Limb (tissue), 2 donors: ENCODE data around the gene ZNF343.
"Not testable (repeated sequence)": the region's sequence is repeated elsewhere in the genome, so short reads cannot be mapped to it uniquely, and the experiment has no call there.

ENCODE experiments used
- DNase-seq, 2 donors: peaks; one replicate each; pipeline ENCODE4 v3.0.0-alpha.2; 2016; ENCODE audit errors: extremely low spot score in 2 of 2

Gene ZNF343

DNA sequence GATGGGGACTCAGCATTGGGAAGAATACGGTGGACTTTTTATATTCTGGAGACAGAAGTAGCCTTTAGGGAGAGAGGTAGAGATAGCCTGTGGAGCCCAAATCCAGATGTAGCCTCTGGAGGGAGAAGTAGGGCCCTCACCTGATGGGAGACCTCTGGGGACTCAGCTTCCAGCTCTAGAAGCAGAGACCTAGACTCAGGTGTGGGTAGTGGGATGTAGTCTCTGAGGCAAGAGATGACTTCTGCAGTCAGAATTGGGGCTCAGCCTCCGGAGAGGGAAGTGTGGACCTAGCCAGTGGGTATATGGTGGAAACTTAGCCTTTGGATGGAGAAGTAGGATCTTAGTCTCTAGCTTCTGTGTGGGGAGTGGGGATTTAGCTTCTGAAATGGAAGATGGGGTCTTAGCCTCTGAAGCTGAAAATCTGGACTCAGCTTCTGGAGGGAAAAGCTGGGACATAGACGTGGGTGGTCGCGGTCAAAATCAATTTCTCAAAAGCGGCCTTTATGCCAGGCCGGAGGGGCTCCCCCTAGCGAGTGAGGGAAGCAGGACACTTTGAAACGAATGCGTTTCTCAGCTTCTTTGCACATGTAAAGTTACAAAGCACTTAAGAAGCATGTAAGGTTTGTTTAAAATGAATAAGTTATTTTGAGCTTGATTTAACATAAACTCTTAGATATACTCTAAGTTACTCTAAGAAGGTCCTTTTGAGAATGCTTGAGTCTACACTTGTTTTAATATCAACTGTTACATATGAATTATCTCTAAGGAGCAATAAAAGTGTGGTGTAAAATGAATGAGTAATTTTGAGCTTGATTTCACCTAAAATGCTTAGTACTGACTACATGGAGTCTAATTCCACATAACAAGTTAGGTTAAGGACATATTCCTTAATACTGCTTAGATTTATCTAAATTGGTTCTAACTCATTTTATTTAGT, 12.9 kb upstream of the ZNF343 start:
- peak; percentile 22 to 58 for DNase-seq

GRCh38 chr20:2520617-2521016, 11.9 kb upstream of the ZNF343 start:
- DNase-seq: no peak

- no peak for DNase-seq
Measured at GRCh38 chr20:2519115-2519809, 10.5 kb upstream of the ZNF343 start.

- no peak for DNase-seq
Measured at GRCh38 chr20:2518558-2518957, 9.8 kb upstream of the ZNF343 start.

DNA sequence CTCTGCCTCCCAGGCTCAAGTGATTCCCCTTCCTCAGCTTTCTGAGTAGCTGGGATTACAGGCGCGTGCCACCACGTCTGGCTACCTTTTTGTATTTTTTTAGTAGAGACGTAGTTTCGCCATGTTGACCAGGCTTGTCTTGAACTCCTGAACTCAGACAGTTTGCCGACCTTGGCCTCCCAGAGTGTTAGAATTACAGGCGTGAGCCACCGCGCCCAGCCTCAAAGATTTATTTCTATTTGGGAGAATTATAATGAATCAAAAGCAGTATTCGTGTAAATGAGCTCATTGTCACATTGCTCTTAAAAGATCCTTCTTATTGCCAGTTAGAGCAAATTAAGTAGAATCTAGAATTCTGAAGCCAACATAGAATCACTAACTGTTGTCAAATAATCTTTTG, 9.4 kb upstream of the ZNF343 start:
- no peak for DNase-seq

DNA sequence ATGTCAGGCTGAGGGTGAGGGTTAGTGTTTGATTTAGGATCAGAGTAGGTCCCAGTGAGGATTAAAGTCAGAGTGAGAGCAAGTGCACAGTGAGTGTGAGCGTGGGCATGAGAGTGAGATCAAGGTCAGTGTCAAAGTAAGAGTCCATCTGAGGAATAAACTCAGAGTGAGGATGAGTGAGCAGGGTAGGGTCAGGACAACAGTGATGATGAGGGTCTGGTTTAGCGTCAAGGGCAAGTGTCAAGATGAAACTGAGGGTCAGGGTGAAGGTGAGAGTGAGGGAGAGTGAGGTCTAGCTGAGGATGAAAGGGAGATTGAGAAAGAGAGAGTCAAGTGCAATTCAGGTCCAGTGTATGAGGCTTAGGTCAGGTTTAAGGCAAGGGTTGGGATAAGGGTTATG, 7.7 kb upstream of the ZNF343 start:
- DNase-seq: no peak

DNA sequence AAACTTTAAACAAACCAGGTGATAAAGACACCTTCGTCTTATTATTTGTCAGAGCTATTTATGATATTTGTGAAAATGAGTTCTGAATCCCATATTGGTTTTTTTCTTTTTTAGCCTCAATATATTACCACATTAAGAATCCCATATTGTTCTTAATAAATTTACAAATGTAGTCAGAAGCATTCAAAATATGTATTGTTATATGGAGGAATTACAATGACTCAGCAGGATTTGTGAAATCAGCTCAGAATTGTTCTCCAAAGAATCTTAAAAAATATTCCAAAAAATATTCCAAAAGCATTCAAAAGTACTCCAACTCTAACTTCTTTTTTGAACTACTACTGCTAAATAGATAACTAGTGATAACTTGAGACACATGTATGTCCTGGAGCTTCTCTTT, 6.5 kb upstream of the ZNF343 start:
- DNase-seq: no peak

- no peak for DNase-seq
Measured at GRCh38 chr20:2509794-2510193, 1.1 kb upstream of the ZNF343 start.

- DNase-seq: no peak
Measured at GRCh38 chr20:2509468-2509781, 710 bp upstream of the ZNF343 start.

GRCh38 chr20:2507875-2508630, 662 bp downstream of the ZNF343 start:
- DNase-seq: peak in 1 of 2 donors; percentile 34

DNA sequence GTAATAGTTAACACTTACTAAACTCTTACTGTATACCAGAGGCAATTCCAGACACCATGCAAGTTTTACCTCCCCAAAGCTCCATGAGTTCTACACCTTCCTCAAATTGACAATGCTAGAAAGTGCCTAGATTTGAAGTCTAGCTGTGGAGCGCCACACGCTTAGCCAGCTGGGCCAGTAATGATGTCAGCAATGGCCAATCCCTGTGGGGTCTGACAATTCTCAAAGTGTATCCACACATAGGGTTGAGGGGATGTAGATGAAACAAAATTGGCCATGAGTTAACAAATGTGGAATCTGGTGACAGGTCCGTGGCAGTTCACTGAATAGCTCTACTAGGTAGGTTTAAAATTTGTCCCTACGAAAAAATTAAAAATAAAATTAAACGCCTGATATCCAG, 1.3 kb downstream of the ZNF343 start:
- no peak for DNase-seq

DNA sequence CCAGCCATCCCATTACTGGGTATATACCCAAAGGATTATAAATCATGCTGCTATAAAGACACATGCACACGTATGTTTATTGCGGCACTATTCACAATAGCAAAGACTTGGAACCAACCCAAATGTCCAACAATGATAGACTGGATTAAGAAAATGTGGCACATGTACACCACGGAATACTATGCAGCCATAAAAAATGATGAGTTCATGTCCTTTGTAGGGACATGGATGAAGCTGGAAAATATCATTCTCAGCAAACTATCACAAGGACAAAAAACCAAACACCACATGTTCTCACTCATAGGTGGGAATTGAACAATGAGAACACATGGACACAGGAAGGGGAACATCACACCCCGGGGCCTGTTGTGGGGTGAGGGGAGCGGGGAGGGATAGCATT, 2.3 kb downstream of the ZNF343 start:
- DNase-seq: not testable (repeated sequence)

GRCh38 chr20:2504803-2505202, 3.9 kb downstream of the ZNF343 start:
- DNase-seq: not testable (repeated sequence)

DNA sequence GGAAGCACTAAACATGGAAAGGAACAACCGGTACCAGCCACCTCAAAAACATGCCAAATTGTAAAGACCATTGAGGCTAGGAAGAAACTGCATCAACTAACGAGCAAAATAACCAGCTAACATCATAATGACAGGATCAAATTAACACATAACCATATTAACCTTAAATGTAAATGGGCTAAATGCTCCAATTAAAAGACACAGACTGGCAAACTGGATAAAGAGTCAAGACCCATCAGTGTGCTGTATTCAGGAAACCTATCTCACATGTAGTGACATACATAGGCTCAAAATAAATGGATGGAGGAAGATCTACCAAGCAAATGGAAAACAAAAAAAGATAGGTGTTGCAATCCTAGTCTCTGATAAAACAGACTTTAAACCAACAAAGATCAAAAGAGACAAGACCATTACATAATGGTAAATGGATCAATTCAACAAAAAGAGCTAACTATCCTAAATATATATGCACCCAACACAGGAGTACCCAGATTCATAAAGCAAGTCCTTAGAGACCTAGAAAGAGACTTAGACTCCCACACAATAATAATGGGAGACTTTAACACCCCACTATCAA, 5.8 kb downstream of the ZNF343 start:
- not testable (repeated sequence) for DNase-seq

DNA sequence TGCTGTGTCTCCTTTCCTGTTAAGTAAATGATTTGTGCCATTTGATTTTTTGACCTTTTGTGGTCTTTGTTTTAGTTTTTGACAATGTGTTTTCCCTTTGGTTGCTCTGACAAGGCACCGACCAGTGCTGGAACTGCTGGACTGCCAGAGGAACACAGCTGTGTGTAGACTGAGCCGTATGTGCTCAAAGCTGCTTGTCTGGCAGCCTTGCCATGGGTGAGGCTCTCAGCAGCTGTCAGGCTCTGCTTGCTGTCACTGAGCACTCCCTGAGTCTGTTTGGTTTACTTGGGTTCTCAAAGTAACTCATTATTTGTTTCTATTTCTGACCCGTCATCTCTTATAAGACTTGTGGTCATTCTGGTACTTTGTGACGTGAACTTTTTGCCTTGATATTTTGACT, 23.1 kb downstream of the ZNF343 start:
- peak in 1 of 2 donors; percentile 23 for DNase-seq

- no peak for DNase-seq
Measured at GRCh38 chr20:2485080-2485479, 23.6 kb downstream of the ZNF343 start.

- DNase-seq: no peak
Measured at GRCh38 chr20:2483504-2483903, 25.2 kb downstream of the ZNF343 start.

DNA sequence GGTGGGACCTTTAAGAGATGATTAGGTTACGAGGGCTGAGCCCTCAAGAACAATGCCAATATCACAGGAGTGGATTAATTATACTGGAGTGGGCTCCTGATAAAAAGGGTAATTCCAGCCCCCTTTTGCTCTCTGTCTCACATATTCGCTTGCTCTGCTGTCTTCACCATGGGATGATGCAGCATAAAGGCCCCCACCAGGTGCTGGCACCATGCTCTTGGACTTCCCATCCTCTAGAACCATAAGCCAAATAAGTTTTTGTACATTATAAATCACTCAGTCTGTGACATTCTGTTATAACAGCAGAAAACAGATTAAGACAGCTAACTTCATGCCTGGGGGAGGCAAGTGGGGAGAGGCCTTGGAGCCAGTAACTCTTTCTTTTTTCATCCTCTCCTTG, 28.3 kb downstream of the ZNF343 start:
- DNase-seq: no peak

DNA sequence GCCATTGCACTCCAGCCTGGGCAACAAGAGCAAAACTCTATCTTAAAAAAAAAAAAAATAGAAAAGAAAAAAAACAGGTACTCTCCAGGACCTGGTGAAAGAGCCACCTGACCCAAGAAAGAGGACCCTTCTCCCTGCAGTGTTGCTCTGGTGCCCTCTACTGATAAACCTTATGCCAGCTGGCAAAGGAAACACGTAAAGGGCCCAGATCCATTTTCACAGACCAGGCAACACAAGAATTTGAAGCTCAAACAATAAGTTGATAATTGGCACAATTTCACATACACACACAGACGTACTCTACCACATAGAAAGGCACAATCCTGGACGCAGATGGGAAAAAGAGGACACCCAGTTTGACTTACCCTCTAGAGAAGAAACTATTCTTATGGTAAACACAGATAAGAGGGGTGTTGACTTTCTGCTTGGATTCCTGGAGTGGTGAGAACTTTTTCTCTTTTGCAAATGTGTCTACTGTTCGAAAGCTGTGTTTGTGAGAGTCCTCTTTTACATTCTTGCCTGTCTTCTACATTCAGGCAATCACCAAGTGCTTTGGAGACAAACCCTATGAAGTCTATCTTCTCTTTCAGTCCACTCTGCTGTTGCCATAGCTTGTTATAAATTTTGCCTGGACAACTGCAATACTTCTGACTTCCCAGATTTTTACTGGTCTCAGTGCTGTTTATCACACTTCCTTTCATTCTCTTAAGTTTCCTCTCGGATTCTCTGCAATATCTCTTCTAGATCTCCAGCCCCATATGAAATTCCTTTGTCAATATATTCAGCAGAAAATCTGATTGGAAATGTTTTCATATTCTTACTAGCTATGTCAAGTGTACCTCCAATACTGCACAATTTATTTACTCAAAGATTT, 31.7 kb downstream of the ZNF343 start:
- DNase-seq: no peak

GRCh38 chr20:2475850-2476741, 32.6 kb downstream of the ZNF343 start:
- DNase-seq: no peak
